Fibroblast of the aortic adventitia (primary cell): ENCODE measurements around the gene RNF223. TPM values are rescaled to one million over a fixed set of nuclear protein-coding genes. Genes with fewer than 3 reads are reported as not detected.
"Not testable (repeated sequence)": the region's sequence is repeated elsewhere in the genome, so short reads cannot be mapped to it uniquely, and the experiment has no call there.

ENCODE experiments used
- DNase-seq: peaks from one replicate; pipeline ENCODE4 v3.0.0-alpha.2; 2010; ENCODE audit warnings: low read depth
- H3K4me3 ChIP-seq: 2 replicates; pipeline ENCODE4 v1.5.1; 2011; ENCODE audit warnings: low read depth, mild to moderate bottlenecking, control low read depth, low read length, moderate library complexity
- total RNA-seq: library from RNA; depleted of rRNA; stranded (reverse); fragments of >200 nt; gene quantifications from 2 replicates; pipeline ENCODE4 v1.2.3, GENCODE V29; 2012; ENCODE audit warnings: low replicate concordance
- TF ChIP-seq, protein P1 (sequence below): IDR thresholded peaks from 2 replicates; pipeline ENCODE4 v1.5.1; 2011; ENCODE audit warnings: mild to moderate bottlenecking, low read length, control low read depth, inconsistent platforms; ENCODE audit not compliant: insufficient read depth

The RNF223 gene
- total RNA-seq, 1 donor, result not detected

DNA sequence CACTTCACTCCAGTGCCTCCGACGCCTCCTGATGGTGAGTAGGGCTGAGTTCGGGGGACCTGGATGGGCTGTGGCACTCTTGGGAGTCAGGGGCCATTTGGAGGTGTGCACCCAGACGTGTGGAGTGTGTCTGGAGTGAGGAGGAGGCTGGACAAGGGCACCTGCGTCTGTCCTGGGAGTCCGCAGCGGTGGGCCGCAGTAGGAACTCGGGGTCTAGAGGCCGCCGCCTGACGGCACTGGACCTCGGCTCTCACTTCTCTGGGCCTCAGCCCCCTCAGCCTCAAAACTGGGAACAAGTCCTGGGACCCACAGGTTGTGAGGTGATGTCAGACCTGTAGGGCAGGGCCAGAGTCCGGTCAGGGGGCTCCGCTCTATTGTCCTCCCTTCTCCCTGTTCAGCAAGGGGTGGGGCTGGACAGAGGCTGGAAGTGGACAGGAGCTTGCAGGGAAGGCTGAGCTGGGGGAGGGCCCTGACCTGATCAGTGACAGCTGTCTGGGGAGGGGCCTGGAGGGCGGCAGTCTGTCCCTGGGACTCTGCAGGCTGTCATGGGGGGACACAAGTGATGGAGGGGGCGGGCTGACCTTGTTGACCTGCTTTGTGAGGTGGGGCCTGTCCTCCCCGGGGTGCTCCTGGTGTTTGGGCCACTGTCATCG, 38.7 kb downstream of the RNF223 start:
- DNase-seq, result no peak
- H3K4me3 ChIP-seq, result no peak overlapping the region
- TF ChIP-seq, protein P1, sequence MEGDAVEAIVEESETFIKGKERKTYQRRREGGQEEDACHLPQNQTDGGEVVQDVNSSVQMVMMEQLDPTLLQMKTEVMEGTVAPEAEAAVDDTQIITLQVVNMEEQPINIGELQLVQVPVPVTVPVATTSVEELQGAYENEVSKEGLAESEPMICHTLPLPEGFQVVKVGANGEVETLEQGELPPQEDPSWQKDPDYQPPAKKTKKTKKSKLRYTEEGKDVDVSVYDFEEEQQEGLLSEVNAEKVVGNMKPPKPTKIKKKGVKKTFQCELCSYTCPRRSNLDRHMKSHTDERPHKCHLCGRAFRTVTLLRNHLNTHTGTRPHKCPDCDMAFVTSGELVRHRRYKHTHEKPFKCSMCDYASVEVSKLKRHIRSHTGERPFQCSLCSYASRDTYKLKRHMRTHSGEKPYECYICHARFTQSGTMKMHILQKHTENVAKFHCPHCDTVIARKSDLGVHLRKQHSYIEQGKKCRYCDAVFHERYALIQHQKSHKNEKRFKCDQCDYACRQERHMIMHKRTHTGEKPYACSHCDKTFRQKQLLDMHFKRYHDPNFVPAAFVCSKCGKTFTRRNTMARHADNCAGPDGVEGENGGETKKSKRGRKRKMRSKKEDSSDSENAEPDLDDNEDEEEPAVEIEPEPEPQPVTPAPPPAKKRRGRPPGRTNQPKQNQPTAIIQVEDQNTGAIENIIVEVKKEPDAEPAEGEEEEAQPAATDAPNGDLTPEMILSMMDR, result no peak

DNA sequence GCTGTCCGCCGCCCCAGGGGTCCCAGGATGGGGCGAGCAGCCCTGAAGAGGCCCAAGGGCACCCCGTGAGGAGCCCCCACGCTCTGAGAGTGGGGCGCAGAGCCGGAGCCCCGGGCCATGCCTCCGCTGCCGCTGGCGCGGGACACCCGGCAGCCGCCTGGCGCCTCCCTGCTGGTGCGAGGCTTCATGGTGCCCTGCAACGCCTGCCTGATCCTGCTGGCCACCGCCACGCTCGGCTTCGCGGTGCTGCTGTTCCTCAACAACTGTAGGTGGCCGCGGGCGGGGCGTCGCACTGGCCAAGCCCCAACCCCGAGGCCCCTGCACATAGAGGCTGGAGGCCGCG, 39.7 kb downstream of the RNF223 start:
- no peak overlapping the region for H3K4me3 ChIP-seq
- TF ChIP-seq, protein P1, result no peak
- DNase-seq, result no peak

DNA sequence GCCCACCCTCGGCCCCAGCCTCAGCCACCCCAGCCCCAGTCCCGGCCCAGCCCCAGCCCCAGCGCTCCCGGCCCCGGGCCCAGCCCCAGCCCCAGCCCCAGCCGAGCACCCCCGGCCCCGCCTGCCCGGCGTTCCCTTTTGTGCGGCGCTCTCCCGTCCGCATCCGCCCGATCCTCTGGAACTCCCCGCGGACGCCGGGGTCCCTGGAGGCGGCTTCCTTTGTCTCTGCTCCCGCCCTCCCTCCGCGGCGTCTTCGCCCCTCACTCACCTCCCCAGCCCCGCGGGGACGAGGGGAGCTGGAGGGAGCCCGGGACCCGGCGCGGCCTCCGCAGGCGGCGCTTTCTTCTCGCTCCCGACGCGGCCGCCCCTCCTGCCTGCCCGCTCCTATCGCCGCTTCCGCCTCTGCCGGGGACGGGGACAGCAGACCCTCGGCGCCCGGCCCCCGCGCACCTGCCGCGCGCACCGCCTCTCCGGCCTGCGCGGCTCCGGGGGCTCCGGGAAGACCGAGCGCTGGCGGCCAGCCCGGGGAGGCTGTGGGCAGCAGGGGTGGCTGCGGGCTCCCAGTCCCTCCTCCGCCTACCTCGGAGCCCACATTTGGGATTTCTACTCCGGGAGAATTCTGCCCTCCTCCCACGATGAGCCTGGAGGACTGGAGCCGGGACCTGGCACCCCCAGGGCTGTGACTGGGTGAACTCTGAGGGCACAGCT, 40.2 kb downstream of the RNF223 start:
- DNase-seq, result no peak
- TF ChIP-seq, protein P1, result no peak
- no peak overlapping the region for H3K4me3 ChIP-seq

DNA sequence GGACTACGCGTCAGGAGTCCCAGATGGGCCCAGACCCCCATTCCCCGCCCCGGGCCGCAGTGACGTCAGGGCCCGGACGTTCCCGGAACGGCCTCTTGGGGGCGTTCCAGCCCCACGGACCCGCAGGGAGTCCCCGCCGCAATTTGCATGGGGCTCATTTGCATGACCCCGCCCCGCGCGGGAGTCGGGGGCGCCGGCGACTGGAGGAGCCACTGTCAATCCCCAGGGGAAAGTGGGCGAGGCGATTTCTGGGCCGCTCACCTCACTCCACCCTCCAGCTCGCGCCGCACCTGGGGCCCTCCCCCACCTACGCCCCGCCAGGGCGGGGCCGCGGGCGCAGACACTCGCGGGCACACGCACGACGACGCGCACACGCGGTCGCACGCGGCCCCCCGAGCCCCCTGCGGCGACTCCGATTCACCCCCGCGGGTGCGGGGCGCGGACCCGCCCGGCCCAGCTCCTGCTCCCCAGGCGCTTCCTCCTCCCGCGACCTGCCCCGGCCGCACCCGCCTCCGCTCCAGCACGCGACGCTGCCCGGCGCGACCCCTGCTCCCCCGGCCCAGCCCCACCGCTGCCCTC, 41.0 kb downstream of the RNF223 start:
- peak overlapping the region; percentile 40 for H3K4me3 ChIP-seq
- TF ChIP-seq, protein P1, result peak; percentile 66
- peak; percentile 39 for DNase-seq

DNA sequence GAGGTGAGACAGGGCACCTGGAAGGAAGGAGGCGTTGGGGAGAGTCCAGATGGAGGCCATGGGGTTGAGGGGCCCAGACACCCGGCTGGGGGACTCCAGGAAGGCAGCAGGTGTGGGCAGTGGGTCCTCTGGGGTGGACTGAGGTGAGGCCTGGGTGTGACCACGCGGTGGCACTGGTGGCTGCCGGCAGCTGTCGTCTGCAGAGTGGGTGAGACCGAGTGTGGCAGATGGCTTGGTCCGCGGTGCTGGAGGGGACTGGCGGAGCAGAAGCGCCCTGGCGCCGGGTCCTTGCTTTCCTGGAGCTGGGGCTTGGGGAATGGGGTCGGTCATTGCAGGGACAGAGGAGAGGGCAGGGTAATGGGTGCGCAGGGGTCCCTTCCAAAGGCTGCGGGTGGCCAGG, 41.7 kb downstream of the RNF223 start:
- TF ChIP-seq, protein P1, result no peak
- no peak for DNase-seq
- no peak overlapping the region for H3K4me3 ChIP-seq

DNA sequence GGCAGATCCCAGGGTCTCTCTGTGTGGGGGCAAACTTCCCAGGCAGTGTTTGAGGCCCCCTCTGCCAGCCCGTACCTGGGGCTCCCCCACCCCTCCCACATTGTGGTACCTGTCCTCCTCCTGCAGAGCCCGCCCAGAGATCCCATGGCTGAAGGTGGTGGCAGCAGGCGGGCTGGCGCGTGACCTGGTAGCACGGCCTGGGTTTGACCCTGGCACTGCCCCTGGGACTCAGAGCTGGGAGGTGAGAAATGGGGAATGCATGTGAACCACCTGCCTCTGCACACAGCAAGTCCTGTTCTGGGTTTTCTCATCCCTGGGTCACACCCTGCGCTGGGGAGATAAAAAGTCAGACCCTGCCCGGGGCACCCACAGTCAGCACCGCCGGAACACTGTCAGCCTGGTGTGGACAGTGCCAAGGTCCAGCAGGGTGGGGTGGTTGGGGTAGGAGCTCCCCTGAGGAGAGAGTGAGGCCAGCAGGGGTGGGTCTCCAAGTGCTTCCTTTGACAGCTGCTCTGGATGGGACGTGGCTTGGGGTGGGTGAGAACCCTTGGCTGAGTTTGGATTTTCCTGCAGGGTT, 42.4 kb downstream of the RNF223 start:
- H3K4me3 ChIP-seq, result no peak overlapping the region
- TF ChIP-seq, protein P1, result no peak
- DNase-seq, result no peak

DNA sequence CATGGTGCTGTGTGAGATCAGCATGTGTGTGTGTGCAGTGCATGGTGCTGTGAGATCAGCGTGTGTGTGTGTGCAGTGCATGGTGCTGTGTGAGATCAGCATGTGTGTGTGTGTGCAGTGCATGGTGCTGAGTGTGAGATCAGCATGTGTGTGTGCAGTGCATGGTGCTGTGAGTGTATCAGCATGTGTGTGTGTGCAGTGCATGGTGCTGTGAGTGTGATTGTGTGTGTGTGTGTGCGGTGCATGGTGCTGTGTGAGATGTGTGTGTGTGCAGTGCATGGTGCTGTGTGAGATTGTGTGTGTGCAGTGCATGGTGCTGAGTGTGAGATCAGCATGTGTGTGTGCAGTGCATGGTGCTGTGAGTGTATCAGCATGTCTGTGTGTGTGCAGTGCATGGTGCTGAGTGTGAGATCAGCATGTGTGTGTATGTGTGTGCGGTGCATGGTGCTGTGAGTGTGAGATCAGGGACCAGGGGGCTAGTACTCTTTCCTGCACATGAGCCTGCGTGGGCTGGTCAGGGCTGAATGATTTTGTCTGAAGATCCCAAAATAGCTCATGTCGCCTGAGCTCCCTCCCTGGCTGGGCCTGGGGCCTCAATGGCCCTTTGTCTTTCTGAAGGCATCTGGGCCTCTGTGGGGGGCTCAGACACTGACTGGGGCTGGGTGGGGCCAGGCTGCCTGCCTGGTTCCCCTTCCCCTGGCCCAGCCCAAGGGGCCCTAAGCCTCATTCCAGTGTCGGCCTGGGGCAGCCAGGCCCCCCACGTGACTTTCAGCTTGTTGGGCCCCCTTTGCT, 43.0 kb downstream of the RNF223 start:
- DNase-seq, H3K4me3 ChIP-seq: not testable (repeated sequence)
